Left hindlimb (tissue), 1 donor: ENCODE results near the gene COBLL1.
A peak's percentile ranks its signal among the peaks of the same experiment; 100 is the strongest.
"Not testable (repeated sequence)": the region's sequence is repeated elsewhere in the genome, so short reads cannot be mapped to it uniquely, and the experiment has no call there.

ENCODE experiments used
- DNase-seq: peaks from one replicate; pipeline ENCODE4 v3.0.0-alpha.2; 2018

Gene COBLL1, protein sequence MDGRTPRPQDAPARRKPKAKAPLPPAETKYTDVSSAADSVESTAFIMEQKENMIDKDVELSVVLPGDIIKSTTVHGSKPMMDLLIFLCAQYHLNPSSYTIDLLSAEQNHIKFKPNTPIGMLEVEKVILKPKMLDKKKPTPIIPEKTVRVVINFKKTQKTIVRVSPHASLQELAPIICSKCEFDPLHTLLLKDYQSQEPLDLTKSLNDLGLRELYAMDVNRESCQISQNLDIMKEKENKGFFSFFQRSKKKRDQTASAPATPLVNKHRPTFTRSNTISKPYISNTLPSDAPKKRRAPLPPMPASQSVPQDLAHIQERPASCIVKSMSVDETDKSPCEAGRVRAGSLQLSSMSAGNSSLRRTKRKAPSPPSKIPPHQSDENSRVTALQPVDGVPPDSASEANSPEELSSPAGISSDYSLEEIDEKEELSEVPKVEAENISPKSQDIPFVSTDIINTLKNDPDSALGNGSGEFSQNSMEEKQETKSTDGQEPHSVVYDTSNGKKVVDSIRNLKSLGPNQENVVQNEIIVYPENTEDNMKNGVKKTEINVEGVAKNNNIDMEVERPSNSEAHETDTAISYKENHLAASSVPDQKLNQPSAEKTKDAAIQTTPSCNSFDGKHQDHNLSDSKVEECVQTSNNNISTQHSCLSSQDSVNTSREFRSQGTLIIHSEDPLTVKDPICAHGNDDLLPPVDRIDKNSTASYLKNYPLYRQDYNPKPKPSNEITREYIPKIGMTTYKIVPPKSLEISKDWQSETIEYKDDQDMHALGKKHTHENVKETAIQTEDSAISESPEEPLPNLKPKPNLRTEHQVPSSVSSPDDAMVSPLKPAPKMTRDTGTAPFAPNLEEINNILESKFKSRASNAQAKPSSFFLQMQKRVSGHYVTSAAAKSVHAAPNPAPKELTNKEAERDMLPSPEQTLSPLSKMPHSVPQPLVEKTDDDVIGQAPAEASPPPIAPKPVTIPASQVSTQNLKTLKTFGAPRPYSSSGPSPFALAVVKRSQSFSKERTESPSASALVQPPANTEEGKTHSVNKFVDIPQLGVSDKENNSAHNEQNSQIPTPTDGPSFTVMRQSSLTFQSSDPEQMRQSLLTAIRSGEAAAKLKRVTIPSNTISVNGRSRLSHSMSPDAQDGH

DNA sequence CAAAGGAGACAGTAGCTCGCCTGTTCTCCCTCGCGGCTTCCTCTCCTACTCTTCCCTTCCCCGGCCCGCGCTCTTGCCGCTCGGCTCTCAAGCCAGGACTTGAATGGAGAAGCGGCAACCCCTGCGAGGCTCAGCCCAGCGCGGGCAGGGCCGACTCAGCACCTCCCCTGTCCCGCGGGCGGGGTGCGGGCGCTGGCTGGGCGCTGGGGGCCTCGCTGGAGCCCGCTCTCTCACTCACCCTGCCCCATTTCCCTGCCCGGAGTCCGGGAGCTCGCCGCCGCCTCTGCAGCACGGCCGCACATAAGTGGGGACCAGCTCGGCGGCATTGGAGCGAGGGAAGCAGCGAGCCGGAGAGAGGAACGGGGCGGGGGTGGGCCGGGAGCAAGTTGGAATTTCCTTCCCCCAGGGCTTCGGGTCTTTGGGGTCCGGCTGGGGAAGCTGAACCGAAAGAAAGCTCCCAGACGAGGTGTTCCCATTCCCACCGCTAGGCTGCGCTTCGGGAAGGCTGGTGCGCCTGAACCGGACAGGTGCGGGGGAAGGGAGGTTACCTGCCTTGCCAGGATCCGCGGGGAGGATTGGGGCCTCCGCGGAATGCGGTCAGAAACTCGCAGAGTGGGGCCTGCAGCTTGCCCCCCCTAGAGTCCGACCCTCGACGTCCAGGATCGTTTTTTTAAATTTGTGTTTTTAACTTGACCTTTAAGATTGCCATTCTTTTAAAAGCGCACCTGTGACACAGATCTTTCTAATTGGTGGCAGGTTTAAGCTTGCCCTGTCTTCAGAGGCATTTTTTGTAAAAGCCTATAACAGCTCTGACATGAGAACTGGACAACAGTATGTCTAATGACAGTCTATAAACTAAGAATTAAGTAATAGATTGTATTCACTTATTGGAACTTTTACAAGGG is at the start of gene COBLL1:
COBLL1 (minus strand) TSS at position 105 of the 905 bp plus-strand sequence. CDS start 627 bp downstream, outside the sequence.
- peak; percentile 81 for DNase-seq

DNA sequence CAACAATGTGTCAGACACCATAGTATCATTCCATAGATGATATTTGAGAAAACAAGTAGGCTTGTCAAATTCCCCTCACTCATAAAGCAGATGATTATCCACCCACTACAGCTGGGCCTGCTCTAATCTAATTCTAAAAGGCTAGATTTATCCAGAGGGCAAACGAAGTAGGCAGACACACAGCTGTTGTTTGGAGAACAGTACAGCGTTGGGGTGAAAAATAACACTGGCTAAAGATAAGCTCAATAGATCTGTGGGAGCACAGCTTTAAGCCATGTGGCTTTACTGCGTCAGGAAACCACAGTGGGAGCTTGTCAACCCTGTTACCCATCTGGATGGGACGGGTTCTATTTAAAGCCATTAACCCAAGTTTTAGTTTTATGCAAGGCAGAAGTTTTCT is 48.9 kb upstream of the COBLL1 start:
- no peak for DNase-seq

DNA sequence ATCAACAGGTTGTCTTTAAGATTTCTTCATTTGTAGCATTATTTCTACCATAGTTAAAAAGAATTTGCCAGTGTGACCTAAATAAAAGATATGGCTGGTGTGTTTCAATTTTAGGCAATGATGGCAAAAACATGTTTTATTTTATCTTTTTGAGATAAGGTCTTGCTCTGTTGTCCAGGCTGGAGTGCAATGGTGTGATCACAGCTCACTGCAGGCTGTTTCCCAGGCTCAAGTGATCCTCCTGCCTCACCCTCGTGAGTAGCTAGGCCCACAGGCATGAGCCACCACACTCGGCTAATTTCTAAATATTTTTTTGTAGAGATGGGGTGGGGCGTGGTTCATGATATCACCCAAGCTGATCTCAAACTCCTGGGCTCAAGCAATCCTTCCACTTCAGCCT is 47.0 kb upstream of the COBLL1 start:
- DNase-seq: no peak

DNA sequence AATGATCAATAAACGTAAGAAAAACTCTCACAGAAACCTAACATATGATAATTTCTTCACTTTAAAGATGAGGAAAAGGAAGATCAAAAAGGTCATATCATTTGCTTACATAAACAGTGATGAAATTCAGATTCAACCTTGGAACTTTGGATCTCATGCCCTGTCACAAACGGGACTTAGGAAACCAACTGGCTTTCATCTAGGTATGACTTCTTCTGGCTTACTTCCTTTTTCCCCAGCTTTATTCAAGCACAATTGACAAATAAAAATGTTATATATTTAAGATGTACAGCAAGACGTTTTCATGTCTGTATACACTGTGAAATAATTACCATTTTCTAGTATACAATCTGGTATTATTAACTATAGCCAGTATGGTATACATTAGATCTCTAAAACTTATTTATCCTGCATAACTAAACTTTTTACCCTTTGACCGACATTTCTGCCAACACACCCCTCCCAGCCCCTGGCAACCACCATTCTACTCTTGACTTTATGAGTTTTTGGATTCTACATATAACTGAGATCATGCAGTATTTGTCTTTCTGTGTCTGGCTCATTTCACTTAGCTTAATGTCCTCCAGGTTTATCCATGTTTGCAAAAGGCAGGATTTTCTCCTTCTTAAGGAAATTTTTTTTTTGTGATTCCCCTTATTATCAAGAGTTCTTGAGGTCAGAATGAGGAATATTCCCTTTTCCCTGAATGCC is 46.0 kb upstream of the COBLL1 start:
- no peak for DNase-seq

DNA sequence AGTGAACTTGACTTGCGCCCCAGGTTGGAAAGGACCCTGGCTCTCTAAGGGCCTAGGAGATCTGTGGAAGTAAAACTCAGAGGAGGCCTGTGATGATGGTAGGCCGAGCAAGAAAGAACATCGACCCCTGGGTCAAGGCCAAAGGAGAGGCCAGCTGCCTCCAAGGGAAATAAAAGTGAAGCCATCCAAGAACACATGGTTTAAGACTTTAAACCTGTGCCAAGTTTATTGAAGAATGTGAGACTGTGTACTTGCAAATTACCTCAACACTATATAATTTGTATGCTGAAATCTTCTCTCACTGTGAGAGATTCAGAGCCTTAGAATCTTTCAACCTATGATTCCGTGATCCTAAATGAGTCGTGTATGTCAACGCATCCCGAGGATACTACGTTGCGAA is 40.7 kb upstream of the COBLL1 start:
- DNase-seq: peak; percentile 38

DNA sequence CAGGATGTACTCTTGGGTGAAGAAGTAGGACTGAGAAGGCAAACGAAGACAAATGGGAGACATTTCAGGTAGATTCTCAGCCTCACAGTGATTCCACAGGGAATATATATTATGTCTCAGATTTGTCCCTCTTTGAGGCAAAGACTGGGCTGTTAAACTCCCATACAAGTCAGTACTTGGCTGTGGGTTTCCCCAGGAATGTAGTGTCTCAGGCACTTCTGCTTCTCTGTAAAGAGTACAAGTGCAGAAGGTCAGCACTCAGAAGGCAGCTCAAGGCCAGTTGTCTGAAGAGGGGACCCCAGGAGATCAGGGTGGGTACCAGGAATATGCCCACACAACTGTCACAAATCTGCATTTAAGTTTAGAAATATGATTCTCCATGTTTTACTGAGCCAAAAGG is 39.9 kb upstream of the COBLL1 start:
- no peak for DNase-seq

DNA sequence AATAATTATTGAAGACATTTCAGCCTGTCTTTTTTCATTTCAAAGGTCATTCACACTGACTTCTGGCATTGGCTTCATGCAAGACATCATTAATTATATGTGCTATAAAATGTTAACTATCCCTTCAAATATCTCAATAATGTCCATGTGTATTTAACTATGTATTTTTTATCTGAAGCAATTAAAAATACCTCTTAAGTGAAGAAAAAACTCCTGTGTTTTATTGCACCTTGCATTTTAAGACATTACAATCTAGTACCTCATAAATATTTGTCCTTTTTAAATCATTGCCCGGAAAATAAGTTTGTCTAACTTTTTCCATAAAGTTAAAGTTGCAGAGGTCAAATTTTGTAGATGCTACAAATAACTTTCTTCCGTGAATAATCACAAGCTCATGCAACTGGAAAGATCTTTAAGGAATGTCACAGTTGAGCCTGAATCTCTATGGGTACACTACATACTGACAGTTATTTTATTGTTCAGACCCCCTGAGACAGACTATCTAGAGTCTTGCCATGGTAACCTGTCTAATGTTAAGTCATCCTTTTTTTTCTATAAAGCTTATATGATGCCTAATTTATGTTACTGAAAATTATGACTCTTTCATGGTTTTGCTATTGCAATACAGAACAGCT is 38.4 kb upstream of the COBLL1 start:
- DNase-seq: no peak

DNA sequence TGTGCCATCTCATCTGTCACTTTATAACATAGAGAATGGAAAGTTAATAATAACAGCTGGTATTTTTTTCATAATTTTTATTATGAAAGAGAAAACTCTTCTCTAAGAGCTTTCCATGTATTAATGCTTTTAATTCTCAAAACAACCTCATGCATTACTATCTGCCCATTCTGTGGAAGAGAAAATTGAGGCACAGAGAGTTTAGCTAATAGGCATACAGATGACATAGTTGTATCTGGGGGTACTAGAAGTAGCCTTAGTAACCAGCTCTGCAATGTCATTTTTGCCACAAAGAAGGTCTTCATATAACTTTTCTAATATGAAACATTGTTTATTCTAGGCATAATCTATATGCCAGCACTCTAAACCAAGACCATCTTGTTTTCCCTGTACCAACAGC is 36.3 kb upstream of the COBLL1 start:
- DNase-seq: no peak

DNA sequence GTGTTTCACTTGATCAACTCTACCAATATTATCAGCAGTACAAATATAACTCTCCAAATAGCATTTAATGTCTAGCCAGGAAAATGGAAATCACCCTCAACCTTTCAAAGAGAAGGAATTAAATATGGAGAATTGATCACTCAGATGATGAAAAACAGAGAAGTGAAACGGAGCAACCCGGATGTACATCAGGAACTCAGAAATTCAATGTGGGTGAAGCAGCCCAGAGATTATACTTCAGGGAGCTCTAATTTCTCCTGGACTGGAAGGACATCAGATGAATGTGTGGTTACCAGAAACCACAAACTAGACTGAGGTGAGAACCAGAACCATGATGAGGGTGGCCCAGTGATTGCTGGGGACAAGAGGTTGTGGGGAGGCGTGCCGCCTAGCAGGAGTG is 35.5 kb upstream of the COBLL1 start:
- no peak for DNase-seq

DNA sequence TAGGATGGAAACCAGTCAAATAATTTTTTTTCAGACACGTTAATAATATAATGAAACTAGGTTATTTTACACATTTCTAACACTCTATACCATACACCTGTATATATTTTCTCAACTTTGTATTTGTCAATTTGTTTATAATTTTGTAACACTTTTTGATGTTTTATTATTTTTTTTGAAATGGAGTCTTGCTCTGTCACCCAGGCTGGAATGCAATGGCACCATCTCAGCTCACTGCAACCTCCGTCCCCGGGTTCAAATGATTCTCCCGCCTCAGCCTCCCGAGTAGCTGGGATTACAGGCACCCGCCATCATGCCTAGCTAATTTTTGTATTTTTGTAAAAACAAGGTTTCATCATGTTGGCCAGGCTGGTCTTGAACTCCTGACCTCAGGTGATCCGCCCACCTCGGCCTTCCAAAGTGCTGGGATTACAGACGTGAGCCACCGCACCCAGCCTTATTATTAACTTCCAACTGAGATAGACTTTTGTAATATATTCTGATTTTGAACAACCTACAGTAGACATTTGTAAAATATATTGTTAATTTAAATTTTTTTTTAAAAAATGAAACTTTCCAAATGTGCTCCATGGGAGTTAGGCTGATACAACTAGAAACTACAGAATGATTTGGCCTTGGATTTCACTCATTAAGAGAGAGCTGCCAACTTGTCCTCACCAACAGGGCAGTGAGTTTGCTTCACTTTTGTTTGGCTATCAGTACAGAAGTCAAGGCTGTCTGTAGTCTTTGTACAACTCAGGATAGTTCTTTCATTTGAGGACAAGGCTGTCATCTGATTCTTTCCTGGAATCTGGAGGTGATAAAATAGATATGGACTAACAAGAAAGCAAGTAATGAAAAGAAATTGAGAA is 33.9 kb upstream of the COBLL1 start:
- no peak for DNase-seq

DNA sequence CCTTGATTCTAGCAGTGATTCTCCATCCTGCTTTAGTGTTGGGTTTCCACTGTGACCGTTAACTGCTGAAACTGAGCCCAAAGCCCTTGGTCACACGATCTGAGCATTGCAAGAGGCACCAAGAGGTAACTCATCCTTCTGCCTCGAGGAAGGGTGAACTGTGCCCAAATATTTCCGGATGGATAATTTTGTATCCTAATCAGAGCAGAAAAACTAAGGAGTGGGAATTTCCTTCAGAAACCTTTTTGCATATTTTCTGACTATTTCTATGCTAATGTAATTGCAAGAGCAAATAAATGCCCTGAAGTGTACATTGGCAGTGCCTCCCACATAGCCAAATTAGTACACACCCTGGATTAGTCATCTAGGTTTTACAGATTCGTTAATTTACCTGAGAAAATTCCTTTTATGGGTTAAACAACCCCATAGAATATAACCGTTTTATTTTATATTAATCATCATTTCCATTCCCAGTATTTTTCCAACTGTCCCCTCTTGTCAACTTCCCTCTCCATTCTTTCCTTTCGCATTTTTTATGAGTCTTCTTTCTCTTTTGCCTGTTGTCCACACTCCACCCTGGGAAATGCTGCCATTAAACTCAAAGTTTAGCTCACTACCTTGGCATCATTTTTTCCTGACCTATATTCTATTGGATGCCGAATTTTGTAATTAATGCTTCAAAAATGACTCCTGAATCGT is 31.7 kb upstream of the COBLL1 start:
- no peak for DNase-seq

DNA sequence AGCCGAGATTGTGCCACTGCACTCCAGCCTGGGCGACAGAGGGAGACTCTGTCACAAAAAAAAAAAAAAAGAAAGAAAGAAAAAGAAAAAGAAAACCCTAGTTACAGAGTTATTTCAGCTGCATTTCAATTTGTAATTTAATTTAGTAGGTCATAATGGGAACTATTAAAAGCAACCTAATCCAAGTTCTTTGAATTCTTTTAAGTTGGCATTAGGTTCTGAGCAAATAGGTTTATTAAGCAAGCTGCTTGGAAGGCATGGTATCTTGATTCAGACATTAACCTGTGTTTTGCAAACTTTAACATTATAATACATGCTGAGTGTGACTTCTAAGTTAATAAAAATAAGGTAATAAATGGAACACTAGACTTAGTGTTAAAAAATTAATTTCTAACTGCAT is 29.8 kb upstream of the COBLL1 start:
- no peak for DNase-seq

DNA sequence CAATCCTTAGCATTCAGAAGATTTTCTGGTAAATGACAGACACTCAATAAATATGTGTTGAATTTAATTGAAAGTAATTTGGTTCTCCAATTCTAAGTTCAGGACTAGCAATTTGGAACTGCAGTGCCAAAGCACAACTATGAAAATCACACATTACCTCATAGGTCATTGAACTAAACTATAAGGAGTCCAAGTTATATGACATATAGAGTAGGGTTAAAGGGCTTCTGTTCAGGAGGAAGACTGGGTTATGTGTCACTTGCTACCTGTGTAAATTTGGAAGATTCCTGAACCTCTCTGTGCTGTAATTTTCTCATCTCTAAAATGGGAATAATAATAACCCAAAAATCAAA is 27.8 kb upstream of the COBLL1 start:
- DNase-seq: no peak

DNA sequence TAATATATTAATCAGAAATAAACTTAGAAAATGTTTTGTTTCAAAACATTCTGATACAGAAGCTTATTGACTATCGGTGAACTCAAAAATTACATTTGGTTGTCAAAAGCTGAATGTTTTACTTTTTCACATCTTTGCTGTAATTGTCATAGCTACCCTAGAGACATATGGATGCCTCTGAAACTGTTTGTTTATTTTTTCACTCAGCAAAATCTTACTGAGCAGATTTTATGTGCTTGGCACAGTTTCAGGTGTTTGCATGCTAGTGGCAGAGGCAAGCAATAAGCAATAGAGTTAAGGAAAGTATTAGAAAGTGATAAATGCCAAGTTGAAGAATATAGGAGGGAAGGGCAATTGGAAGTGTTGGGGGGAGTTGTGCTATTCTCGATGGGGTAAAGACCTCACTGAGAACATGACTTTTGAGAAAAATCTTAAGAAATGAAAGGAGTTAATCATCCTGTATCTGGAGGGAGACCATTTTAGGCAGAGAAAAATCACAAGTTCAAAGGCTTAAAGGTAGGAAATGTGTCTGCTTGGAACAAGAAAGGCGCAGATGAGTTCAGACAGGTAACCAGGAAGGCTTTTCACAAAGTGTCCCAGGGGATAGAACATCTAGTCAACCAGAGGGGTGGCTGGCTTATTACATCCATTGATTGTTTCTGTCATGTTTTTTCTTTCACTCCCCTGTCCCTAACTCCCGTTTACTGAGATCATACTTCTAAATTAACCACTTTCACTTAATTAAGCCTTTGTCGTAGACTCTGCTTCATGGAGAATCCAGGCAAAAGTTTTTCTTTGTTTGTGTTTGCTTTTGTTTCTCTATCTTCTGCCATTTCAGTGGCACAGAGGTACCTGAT is 27.2 kb upstream of the COBLL1 start:
- no peak for DNase-seq

DNA sequence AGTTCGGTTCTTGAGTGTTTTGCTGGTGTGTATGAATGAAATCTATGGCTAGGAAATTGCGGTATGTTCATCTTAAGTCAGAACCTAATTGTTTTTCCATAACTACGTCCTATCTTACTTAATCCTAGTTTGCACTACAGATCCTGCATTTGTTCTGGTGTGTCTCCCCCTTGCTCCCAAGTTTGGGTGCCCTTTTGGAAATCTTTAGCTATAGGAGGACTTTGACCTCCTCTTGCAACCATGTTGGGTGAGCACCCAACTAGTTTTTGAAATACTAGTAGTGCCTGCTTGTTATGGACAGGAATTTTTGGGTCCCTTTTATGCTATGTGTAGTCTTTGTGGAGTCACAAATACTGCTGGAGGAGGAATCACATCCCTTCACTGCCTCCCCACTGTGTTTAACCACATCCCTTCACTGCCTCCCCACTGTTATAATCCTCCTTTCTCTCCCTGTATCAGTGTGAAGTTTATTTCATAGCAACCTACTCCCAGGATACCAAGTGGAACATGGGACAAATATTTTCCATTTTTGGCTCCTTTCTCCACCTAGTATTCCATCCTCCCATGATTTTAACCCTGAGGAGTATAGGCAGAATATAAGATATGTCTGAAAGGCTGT is 26.3 kb upstream of the COBLL1 start:
- no peak for DNase-seq

DNA sequence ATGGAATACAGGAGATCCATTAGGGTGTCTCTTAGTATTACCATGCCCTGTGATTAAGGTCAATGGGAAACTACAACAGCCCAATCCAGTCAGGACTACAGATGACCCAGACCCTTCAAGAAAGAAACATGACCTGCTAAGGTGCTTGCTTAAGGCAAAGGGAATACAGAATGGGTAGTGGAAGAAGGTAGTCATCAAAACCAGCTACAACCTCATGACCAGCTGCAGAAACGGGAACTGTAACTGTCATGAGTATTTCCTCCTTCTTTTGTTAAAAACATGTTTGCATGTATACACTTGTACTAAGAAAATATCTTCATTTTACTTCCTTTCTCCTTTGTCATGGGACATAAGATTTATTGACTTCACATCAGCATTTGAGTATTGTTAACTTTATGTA is 24.8 kb upstream of the COBLL1 start:
- DNase-seq: not testable (repeated sequence)

DNA sequence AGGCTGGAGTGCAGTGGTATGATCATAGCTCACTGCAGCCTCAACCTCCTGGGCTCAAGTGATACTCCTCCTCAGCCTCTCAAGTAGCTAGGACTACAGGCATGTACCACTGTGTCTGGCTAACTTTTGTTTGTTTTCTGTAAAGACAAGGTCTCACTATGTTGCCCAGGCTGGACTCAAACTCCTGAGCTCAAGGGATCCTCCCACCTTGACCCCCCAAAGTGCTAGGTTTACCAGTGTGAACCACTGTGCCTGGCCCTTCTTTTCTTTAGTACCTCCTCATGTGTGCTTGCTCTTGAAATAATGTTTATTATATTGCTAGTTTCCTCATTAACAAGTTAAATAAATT is 19.0 kb upstream of the COBLL1 start:
- DNase-seq: no peak
